Activated CD4-positive, CD25-positive, alpha-beta regulatory T cell (primary cell): ENCODE results near the gene ROBO3.

ENCODE experiments used
- DNase-seq, 4 experiments: peaks; one replicate each; lab custom pipeline; 2025; lab: John Stamatoyannopoulos, UW

The ROBO3 gene

DNA sequence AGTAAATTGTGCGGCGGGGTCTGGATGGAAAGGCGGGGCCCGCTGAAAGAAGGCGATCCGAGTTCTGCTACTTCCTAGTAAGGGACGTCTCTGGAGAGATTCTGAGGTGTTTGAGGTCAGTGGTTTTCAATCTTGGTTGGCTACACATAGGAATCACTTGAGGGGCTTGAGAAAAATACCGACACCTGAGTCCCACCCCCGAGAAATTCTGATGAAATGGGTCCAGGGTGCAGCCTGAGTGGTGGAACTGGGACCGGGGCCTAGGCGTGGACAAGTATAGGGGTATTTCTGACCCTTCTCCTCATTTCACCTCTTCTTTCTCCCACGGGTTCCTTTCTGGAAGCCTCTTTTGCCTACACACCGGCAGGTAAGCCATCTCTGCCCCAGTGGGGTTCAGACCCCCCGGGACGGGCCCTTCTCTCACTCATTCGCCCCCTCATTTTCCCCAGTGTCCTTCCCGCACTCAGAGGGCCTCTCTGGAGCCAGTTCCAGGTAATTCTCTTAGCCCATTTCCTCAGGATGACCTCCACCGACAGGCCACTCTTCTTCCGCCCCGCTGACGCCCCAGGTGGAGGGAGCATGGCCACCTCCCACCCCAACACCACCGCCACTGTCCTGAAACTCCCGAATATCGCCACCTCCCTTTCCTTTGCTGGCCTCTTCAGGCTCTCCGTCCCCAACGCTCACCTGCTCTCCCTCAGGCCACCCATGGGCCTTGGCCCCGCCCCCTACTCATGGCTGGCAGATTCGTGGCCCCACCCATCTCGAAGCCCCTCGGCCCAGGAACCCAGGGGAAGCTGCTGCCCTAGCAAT, 11.8 kb downstream of the ROBO3 start:
- DNase-seq: no peak

DNA sequence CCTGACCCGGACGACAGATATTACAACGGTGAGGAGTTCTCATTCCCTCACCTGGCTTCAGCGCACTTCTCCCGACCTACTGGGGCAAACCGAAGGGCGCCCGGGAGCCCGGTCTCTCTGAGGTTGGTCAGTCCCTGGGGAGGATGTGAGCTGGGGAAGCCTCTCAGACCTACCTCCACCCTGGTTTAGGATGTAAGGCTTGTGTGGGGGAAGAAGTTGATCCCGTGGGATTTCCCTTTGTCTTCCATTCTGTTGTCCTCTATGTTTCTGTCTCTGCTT, 12.3 kb downstream of the ROBO3 start:
- DNase-seq: no peak

DNA sequence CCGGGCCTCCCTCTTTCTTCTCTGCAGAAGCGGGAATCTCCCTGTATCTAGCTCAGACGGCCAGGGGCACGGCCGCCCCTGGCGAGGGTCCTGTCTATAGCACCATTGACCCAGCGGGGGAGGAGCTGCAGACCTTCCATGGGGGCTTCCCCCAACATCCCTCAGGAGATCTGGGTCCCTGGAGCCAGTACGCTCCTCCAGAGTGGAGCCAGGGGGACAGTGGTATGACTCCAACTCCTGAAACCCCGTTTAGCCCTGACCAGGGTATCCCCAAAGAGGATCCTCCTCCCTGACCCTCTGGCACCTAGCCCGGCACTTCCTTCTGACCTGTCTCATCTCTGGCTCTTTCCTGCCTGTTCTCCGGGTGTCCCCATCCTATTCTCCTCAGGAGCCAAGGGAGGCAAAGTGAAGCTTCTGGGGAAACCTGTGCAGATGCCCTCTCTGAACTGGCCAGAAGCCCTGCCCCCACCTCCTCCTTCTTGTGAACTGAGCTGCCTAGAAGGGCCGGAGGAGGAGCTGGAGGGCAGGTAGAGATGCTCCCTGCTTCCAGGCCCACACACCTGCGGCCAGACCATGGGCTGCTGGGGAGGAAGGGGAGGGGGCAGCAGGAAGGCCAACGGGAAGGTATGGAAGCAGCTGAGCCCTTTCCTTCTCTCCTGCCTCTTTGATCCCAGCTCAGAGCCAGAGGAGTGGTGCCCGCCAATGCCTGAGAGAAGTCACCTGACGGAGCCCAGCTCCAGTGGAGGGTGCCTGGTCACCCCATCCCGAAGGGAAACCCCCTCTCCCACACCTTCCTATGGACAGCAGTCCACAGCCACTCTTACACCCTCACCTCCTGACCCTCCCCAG, 12.9 kb downstream of the ROBO3 start:
- no peak for DNase-seq

DNA sequence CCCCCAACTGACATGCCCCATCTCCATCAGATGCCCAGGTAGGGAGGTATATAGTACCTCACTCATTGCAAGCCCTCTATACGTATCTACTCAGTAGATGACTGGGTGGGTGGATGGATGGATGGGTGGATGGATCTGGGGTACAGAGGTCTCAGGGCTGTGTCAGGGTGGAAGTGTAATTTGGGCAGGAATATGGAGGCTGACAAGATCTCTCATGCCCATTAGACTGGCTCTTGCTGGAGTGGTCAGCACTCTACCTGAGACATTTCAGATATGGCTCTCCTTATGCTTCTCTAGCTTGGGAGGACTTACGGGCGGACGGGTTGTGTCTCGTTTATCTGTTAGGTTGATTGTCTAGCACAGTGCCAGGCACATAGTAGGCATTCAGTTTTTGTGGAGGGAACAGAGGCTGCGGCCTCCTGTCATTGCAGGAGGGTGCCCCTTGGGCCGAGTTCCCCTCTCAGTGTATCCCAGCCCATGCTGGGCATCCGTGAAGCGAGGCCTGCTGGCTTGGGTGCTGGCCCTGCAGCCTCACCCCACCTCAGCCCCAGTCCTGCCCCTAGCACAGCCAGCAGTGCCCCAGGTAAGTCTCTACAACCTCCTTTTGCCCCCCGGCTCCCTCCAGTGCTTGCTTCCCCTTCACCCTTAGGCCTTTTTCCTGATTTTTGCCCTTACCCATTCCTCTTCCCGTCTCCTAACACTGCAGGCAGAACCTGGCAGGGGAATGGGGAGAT, 13.7 kb downstream of the ROBO3 start:
- no peak for DNase-seq

DNA sequence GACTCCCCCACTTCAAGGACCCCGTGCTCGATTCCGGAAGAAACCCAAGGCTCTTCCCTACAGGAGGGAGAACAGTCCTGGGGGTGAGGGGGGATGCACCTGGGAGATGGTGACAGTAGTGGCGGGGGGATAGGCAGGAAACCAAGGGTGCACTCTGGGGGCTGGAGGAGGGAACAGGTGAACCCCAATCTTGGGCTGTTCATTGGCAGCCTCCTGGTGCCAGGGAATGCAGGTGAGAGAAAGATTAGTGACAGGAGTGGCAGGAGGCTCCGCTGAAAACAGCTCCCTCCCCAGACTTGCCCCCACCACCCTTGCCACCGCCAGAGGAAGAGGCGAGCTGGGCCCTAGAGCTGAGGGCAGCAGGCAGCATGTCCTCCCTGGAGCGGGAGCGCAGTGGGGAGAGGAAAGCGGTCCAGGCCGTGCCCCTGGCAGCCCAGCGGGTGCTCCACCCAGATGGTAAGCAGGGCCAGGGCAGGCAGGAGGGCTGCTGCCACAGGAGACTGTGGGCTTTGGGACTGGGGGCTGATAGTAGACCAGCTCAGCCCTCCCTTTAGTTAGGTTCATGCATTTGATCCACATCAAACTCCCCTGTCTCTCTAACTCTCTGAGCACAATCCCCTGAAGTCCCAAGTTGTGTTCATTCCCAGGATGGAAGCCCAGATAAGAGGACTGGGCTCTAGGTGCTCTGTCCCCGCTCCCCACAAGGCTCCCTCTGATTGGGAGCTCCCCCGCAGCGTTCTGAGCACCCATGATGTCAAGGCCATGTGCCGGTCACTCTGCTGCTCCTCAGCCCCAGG, 14.5 kb downstream of the ROBO3 start:
- DNase-seq: no peak

DNA sequence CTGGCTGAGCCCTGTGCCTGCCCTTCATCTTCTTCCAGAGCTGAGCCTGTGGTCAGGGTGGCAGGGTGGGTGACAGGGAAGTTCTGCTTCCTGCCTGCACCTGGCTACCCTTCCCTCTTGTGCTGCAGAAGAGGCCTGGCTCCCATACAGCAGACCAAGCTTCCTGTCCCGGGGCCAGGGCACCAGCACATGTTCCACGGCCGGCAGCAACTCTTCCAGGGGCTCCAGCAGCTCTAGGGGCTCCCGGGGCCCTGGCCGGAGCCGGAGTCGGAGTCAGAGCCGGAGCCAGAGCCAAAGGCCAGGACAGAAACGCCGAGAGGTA, 15.0 kb downstream of the ROBO3 start:
- no peak for DNase-seq

DNA sequence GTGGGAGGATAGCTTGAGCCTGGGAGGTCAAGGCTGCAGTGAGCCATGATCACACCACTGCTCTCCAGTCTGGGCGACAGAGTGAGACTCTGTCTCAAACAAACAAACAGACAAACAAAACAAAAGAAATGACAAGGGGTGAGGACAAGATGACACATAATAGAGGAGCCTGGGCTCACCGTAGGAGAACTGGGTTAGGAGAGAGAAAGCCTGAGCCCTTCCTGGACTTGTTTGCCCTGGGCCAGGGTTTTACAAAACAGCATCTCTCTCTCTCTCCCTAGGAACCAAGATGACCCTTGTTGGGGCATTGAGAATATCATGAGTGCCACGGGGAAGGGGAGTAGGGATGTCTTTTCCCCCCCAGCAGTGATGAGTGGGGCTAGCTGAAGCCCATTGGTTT, 15.7 kb downstream of the ROBO3 start:
- DNase-seq: no peak

DNA sequence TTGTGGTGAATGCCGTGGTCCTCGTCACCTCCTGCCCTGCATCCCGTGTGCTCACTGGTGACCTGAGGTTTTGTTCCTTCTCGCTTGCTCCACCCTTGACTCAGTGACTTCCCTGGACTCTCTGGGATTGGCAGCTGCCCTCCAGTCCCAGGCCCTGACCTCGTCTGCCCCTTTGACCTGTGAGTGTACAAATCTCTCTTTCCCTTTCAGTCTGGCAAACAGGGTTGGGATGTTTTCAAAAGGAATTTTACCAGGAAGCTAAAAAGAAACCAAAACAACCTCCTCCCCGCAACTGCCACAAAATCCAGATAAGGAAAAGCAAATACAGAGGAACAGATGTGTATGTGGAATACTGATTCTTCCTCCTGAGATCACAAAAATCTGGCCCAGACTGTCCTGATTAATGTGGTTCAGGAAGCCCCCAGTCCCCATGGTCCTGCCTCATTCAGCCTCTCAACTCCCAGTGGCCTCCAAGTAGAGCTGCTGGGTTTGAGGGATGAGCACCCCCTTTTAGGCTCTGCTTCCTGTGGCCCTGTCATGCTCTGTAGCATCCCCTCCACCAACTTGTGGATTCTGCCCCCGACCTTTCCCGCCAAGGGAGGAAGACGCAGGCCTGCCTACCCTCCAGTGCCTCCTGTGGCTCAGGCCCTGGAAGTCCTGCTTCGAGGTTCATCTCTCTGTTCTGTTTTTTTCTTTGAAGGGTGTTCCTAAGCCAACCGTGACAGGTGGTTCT, 17.3 kb downstream of the ROBO3 start:
- no peak for DNase-seq

DNA sequence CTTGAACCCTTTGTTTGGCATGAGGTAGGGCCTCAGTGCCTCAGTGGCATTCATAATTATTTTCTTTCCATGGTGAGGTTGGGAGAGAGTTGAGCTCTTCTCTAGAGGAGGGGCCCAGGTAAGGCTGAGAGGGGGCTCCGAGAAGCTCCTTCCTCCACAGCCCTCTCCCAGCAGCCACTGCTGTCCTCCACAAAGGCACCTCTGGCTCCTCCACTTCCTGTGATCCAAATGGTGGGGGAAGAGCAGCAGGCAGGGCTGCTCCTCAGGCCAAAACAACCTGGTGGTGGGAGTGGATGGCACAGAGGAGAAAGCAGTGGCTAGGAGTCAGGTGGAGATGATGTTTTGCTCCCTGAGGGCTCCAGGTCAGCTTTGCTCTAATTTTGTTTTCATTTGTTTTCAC, 19.1 kb downstream of the ROBO3 start:
- DNase-seq: no peak

DNA sequence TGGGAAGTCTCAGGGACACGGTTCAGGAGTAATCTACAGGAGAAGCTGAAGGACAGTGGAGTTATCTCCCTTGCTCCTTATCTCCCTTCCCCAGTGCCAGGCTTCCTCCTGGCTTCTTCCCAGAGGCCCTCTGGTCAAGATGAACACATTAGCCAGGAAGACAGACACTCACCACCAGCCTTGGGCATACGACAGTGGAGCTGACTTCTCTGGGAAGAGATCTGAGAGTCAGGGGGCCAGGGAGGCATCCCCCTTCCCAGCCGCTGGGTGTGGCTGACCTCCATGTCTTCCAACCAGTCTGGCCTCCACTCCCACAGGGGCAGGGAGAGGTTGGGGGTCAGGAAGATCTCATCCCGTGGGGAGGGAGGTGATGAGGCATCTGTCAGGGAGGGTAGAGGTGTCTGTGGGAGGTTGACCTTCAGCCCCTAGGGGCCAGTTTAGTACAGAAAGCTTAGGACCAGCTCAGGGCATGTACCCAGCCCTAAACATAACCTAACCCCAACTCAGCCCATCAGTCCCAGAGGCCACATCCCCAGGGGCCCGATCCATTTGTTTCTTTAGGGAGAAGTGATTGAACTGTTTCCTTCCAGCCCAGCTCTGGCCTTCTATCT, 19.7 kb downstream of the ROBO3 start:
- no peak for DNase-seq

DNA sequence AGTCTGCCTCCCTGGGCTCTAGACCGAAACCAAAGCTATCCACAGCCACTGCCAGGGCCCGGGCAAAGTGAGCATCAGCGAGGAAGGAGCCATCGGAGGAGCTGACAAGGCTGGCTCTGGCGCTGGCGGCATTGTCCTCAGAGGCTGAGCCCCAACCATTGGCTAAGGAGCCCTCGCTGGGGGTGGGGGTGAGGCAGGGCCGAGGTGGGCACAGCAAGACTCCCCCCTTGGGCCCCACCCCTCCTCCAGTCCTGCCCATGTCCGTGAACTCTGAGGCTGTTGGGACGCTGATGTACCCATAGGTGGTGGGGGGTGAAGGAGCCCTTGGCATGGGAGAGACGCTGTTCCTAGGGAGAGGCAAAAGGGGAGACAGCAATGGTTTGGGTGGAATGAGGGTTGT, 21.2 kb downstream of the ROBO3 start:
- no peak for DNase-seq

DNA sequence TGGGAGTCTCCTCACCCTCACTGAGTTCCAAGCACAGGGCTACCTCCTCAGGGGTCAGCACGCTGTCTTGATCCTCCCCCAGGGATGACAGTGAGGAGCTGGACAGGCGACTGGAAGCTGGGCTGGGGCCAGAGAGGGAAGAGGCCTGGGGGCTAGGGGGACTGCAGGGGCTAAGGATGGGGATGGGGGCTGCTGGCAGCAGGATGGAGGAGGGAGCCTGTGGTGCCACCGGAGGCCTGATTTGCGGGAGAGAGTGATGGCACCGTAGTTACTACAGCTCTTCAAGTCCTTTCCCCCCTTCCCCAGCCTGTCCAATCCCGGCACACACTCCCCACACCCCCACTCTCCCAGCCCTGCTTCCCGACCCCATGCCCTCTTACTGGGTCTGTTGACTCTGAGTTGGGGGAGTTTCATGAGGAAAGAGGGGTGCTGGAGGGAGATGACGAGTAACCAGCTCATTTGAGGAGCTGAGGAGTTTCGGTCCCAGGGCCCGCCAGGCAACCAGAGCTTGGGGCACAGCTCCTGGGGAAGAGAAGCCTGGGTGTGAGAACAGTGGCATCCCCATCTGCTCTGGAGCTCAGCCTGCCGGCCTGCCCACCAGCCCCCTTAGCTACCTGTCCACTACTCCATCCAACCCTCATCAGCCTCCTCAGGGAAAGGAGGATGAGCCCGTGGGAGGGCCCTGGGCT, 21.9 kb downstream of the ROBO3 start:
- no peak for DNase-seq

DNA sequence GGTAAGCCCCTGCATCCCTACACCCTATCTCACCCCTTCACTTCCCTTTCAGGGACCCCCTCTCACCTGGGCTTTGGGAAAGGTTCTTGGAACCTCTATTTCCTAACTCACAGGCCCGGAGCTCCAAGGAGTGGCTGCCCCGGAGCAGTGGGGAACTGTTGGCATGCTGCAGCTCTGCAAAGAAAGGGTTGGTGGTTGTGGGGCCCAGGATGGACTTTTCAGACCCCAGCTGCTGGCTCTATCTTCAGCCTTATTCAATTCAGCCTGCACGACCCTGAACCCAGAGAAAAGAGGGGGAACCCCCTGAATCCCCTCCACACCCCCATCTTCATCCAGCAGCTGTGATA, 22.4 kb downstream of the ROBO3 start:
- no peak for DNase-seq

DNA sequence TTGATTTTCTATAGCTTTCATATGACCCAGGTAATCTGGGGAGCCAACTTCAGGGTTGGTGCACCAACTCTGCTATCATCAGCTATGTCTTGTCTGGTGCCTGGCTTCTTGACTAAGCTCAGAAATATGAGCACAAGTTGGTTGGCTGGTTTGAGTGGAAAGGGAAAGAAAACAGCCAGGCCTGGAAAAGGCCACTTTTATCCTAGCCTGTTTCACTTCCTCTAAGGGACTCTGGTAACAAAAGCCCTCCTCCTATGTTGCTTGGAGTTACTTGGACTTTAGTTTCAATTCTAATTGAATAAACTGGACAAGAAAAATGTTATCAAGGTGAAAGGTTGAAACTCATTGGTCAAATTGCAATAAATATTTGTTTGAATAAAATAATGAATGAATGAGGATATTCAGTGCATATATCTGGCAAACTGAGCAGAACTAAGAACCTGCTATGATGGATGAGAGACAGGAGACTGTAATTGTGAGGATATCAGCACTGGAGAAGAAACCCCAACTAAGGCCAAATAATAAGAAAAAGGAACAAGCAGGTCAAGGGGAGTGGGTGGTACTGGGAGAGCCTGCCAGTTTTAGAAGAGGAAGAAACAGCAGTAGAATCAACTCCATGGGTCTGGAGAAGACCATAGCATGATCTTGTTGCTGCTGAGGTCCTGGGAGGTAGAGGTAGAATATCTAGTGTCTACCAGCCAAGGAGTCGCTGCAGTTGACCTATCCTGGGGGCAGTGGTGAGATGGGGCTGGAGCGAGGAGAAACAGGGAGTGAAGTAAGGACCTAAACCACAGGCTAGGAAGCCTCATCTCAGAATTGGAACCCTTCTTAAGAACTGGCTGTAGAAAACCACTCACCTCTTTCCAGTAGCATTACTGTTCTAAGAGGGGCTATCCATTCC, 24.2 kb downstream of the ROBO3 start:
- DNase-seq: no peak

DNA sequence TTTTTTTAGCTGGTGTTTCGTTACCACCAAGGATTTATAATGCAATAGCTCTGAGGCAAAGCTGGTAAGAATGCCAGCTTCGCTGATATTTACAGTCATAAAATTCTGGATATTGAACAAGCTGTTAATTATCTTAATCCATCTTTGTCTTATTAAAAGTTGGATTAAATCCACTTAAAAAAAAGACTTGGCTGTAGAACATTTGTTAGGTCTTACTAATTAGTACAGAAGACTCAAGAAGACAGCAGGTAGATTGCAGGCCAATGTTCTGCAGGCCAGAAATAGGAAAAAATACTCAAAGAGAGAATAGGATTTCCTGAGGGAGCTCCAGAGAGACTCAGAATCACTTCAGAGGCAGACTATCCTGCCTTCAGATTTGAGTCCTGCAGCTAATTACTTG, 24.9 kb downstream of the ROBO3 start:
- DNase-seq: no peak

DNA sequence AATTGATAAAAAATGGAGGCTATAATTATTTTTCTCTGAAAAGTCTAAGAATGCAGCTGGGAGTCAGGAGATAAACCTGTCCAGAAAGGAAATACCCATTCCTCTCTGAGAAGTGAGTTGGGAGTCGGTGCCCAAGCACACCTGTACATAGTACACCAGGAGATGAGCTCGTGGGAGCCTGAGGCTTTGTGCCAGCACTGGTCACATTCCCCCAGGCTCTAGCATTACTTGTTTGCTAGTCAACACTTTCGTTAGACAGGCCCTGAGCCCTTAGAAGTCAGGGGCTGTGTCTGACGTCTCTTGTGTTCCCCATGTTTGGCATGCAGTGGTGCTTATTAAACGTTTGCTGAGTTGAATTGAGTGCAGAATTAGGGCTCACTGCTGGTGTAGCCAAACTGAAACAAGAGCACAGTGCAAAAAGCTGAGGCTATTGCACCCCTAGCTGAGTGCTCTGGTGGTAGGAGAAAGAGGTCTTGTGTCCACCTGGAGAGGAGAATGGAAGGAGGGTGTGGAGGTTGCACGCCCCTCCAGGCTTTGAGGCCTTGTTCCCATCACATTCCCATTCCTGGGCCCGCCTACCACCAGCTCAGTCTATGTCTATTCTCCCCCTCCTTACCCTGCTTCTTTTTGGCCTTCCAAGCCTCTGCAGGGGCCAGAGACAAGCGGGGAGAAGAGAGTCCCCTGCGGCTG, 25.6 kb downstream of the ROBO3 start:
- DNase-seq: no peak

DNA sequence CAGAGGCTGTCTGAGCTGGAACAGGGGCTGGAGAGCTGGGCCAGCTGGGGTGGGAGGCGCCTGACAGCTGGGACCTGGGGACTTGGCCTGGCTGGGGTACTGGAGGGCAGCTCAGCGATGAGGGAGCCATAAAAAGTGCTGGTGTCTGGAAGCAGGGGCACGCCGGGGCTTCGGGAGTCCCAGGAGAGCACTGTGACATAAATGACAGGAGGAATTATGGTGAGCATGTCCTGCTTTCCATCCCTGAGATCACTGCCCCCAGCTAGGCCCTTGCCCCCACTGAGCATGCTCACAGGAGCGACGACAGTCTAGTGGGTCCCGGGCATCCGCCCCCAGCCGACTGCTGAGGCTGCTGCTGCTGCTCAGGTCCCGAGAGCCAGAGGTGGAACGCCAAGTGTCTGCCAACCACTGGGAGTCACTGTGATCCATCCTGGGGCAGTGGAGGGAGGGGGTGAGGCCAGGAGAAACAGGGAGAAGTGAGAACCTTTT, 26.2 kb downstream of the ROBO3 start:
- no peak for DNase-seq

DNA sequence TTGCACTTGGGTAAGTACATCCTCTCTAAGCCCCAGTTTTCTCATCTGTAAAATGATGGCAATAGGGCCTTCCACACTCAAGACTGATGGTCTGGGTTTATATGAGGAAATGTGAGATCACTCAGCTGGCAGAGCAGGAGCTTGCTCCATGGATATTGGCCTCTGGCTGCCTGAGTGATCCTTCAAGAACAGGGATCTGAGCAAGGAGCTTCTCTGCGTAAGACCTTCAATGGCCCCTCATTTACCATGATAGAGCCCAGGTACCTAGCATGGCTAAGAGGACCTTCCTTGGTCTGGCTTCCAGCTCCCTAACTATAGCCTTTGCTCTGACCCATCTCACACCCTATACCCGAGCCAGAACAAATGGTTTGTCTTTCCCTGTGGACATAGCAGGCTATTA, 26.9 kb downstream of the ROBO3 start:
- DNase-seq: no peak
